WTC11 (cell line): ENCODE measurements around the gene MAML2. TPM values are rescaled to one million over a fixed set of nuclear protein-coding genes. Genes with fewer than 3 reads are reported as not detected.
A peak's percentile ranks its signal among the peaks of the same experiment; 100 is the strongest.

Experiments used
- ATAC-seq: fragments of 200-7000 bp; cut with Tn5 transposase; 2 replicates; pipeline ENCODE4 v1.10.0; 2021; ENCODE audit warnings: mild to moderate bottlenecking, moderate library complexity
- CTCF ChIA-PET: fragments of 300-600 bp; sonication (Branson Sonifier 250); formaldehyde crosslinking; loops from one replicate; lab custom pipeline; 2021; ENCODE audit warnings: antibody characterized with exemption; lab: Charles Lee
- POLR2A ChIA-PET: fragments of 350-600 bp; sonication (Branson Sonifier 250); formaldehyde crosslinking; loops from one replicate; lab custom pipeline; 2021; ENCODE audit warnings: antibody characterized with exemption; lab: Charles Lee
- DNase-seq: peaks from one replicate; pipeline ENCODE4 v3.0.0; 2021; ENCODE audit warnings: low spot score
- H3K27ac Mint-ChIP-seq: 2 replicates; pipeline ENCODE4 v1.8.0; 2021; ENCODE audit warnings: mixed read lengths
- H3K27me3 Mint-ChIP-seq: 2 replicates; pipeline ENCODE4 v1.8.0; 2021; ENCODE audit warnings: low read depth, mild to moderate bottlenecking, moderate library complexity, mixed read lengths
- H3K36me3 Mint-ChIP-seq: 2 replicates; pipeline ENCODE4 v1.8.0; 2021; ENCODE audit warnings: mixed read lengths
- H3K4me1 Mint-ChIP-seq: 2 replicates; pipeline ENCODE4 v1.8.0; 2022; ENCODE audit warnings: mixed read lengths
- H3K4me3 Mint-ChIP-seq: 2 replicates; pipeline ENCODE4 v1.8.0; 2021; ENCODE audit warnings: mild to moderate bottlenecking, moderate library complexity, mixed read lengths
- H3K9me3 Mint-ChIP-seq: 2 replicates; pipeline ENCODE4 v1.8.0; 2021; ENCODE audit warnings: mixed read lengths
- AFF4 ChIP-seq: sonication (generic); formaldehyde crosslinking; IDR thresholded peaks from 2 replicates; pipeline ENCODE4 v1.8.1; 2023; ENCODE audit warnings: mild to moderate bottlenecking, missing genetic modification reagents, borderline replicate concordance
- ATF2 ChIP-seq: sonication (generic); formaldehyde crosslinking; IDR thresholded peaks from 2 replicates; pipeline ENCODE4 v1.8.1; 2022; ENCODE audit warnings: low read depth, missing genetic modification reagents, borderline replicate concordance
- CREM ChIP-seq: sonication (generic); formaldehyde crosslinking; IDR thresholded peaks from 2 replicates; pipeline ENCODE4 v1.8.1; 2022; ENCODE audit warnings: mild to moderate bottlenecking, missing genetic modification reagents, moderate library complexity
- CTCF ChIP-seq: fragments of 200-600 bp; IDR thresholded peaks from 2 replicates; pipeline ENCODE4 v1.8.0; 2022; ENCODE audit warnings: antibody characterized with exemption
- FOXP1 ChIP-seq: sonication (generic); formaldehyde crosslinking; IDR thresholded peaks from 2 replicates; pipeline ENCODE4 v1.8.0; 2022; ENCODE audit warnings: missing genetic modification reagents, mild to moderate bottlenecking, moderate library complexity, borderline replicate concordance
- FOXP4 ChIP-seq: sonication (generic); formaldehyde crosslinking; IDR thresholded peaks from 2 replicates; pipeline ENCODE4 v1.8.0; 2022; ENCODE audit warnings: mild to moderate bottlenecking, missing genetic modification reagents
- GRHL2 ChIP-seq: fragments of 250-450 bp; sonication (Bioruptor Pico); IDR thresholded peaks from 2 replicates; pipeline ENCODE4 v1.8.0; 2022; ENCODE audit warnings: mild to moderate bottlenecking, moderate library complexity; ENCODE audit not compliant: insufficient replicate concordance, severe bottlenecking
- HMGXB4 ChIP-seq: sonication (generic); formaldehyde crosslinking; IDR thresholded peaks from 2 replicates; pipeline ENCODE4 v1.8.1; 2023; ENCODE audit warnings: mild to moderate bottlenecking, moderate library complexity, missing genetic modification reagents
- NR2C2 ChIP-seq: sonication (generic); formaldehyde crosslinking; IDR thresholded peaks from 2 replicates; pipeline ENCODE4 v1.8.0; 2022; ENCODE audit warnings: mild to moderate bottlenecking, missing genetic modification reagents
- PREB ChIP-seq: sonication (generic); formaldehyde crosslinking; IDR thresholded peaks from 2 replicates; pipeline ENCODE4 v1.8.1; 2022; ENCODE audit warnings: mild to moderate bottlenecking, missing genetic modification reagents, moderate library complexity, borderline replicate concordance
- SMAD4 ChIP-seq: sonication (generic); formaldehyde crosslinking; IDR thresholded peaks from 2 replicates; pipeline ENCODE4 v1.8.0; 2022; ENCODE audit warnings: mild to moderate bottlenecking, missing genetic modification reagents
- SP1 ChIP-seq: sonication (generic); formaldehyde crosslinking; conservative IDR thresholded peaks from 2 replicates; pipeline ENCODE4 v1.8.1; 2022; ENCODE audit warnings: missing genetic modification reagents
- TEAD4 ChIP-seq: sonication (generic); formaldehyde crosslinking; IDR thresholded peaks from 2 replicates; pipeline ENCODE4 v1.8.0; 2022; ENCODE audit warnings: mild to moderate bottlenecking, missing genetic modification reagents
- USF1 ChIP-seq: sonication (generic); formaldehyde crosslinking; IDR thresholded peaks from 2 replicates; pipeline ENCODE4 v1.8.0; 2022; ENCODE audit warnings: mild to moderate bottlenecking, missing genetic modification reagents
- USF2 ChIP-seq: sonication (generic); formaldehyde crosslinking; IDR thresholded peaks from 2 replicates; pipeline ENCODE4 v1.8.1; 2023; ENCODE audit warnings: mild to moderate bottlenecking, missing genetic modification reagents, moderate library complexity
- ZMAT4 ChIP-seq: fragments of 250-450 bp; sonication (Bioruptor Pico); IDR thresholded peaks from 2 replicates; pipeline ENCODE4 v1.9.0; 2021; ENCODE audit warnings: mild to moderate bottlenecking
- total RNA-seq: library from RNA; stranded (reverse); gene quantifications from 3 replicates; pipeline ENCODE4 v1.2.3, GENCODE V29; 2021

Gene MAML2
- total RNA-seq, 1 experiment from 2014 or later = 8.1 TPM

- no peak for TF ChIP-seq PREB (CRISPR knock-in tag)
- no peak for TF ChIP-seq USF2 (CRISPR knock-in tag)
- TF ChIP-seq ZMAT4 (CRISPR knock-in tag) = no peak
- TF ChIP-seq AFF4 (CRISPR knock-in tag) = no peak
- TF ChIP-seq, all 79 proteins: peak for 0
These were observed 47.4 kb upstream of the MAML2 start (continued) for GRCh38 chr11:96390488-96390792.

- POLR2A ChIA-PET = interaction anchor here (0.6 to 2.3 kb wide), 8 partner anchors 10 to 600 kb away, joined by 3 to 25 read pairs (median 4); partner anchors contain the start of genes CEP57, FAM76B and MAML2
- peaks cover 20% of the 10 kb centered on the region for H3K4me1 Mint-ChIP-seq
- H3K9me3 Mint-ChIP-seq = peaks cover 21% of the 10 kb centered on the region
- H3K36me3 Mint-ChIP-seq = peaks cover 22% of the 10 kb centered on the region
- peaks cover 8% of the 10 kb centered on the region for H3K27me3 Mint-ChIP-seq
- ATAC-seq = peak; percentile 96
- peak; percentile 99 for DNase-seq
- peak within 1 kb of the TSS; percentile 89 for H3K4me3 Mint-ChIP-seq
- H3K27ac Mint-ChIP-seq = peak within 1 kb of the TSS; percentile 91
- CTCF ChIA-PET = interaction anchor here (0.6 to 2.2 kb wide), 15 partner anchors 13 to 554 kb away, joined by 3 to 35 read pairs (median 5); partner anchors contain the start of genes MAML2 and MTMR2
- no peak; the same call in 1 of the 2 replicates for TF ChIP-seq USF1
- TF ChIP-seq ZMAT4 (CRISPR knock-in tag) = no peak
- no peak for TF ChIP-seq TEAD4 (CRISPR knock-in tag)
- no peak for TF ChIP-seq SMAD4 (CRISPR knock-in tag)
- no peak for TF ChIP-seq GRHL2 (CRISPR knock-in tag)
- peak; percentile 97 for TF ChIP-seq SP1 (CRISPR knock-in tag)
- TF ChIP-seq HMGXB4 (CRISPR knock-in tag) = peak; percentile 46; the same call in 1 of the 2 replicates
- no peak for TF ChIP-seq NR2C2
- TF ChIP-seq CREM (CRISPR knock-in tag) = peak; percentile 55; the same call in 1 of the 2 replicates
- peak; percentile 36; the same call in 1 of the 2 replicates for TF ChIP-seq FOXP4
- peak; percentile 33; the same call in 1 of the 2 replicates for TF ChIP-seq FOXP1 (CRISPR knock-in tag)
- TF ChIP-seq ATF2 (CRISPR knock-in tag) = no peak
- TF ChIP-seq CTCF = no peak
These were observed 46.9 kb upstream of the MAML2 start, which contains the start of the genes CCDC82 and JRKL for GRCh38 chr11:96389720-96390487. Gene CCDC82, minus strand, starts transcription at chr11:96389912. Its CDS starts 5,165 bp downstream, at chr11:96384747. Gene JRKL, plus strand, starts transcription at chr11:96390013. Its CDS starts 637 bp downstream, at chr11:96390650.
